ENCODE results near the gene ITGB5. TPM values are rescaled to one million over a fixed set of nuclear protein-coding genes. Genes with fewer than 3 reads are reported as not detected.

The ITGB5 gene
- total and polyA plus RNA-seq, 5 experiments from 2014 or later: 0.27 to 2.8 (median 0.94) TPM; not detected in 1

Small RNAs within 50 kb of the gene (microRNA-seq; reads per million reads assigned to microRNA genes)
- not detected for gene MIR544B (ENCODE audit: borderline microRNAs expressed)

Other genes starting within 250 kb of the ITGB5 start
- gene UMPS, start 156.9 kb downstream of the ITGB5 start, total RNA-seq: 10 to 100 TPM; 26.8 to 27.4 TPM
- 10 to 100 TPM; 19.6 to 31.5 (median 21.4) TPM for gene UMPS, start 156.9 kb downstream of the ITGB5 start, polyA plus RNA-seq
- not detected for gene MUC13, start 47.4 kb upstream of the ITGB5 start, total RNA-seq
- gene MUC13, start 47.4 kb upstream of the ITGB5 start, polyA plus RNA-seq: not detected
- 10 to 100 TPM in 1 of 2 experiments, 1 to 10 TPM in 1; 9.2 to 10.3 TPM for gene HEG1, start 168.6 kb upstream of the ITGB5 start, total RNA-seq
- 1 to 10 TPM; 1.5 to 2.3 (median 1.6) TPM for gene HEG1, start 168.6 kb upstream of the ITGB5 start, polyA plus RNA-seq

Data from naive thymus-derived CD8-positive, alpha-beta T cell (primary cell).